ENCODE measurements around the gene FNDC3B.

Gene FNDC3B

GRCh38 chr3:172071780-172072330 lies 32.5 kb downstream of the FNDC3B start:
- in situ Hi-C loops (cut with HindIII; ENCODE audit: low sequenced_read_pairs): no loop called here

GRCh38 chr3:172072543-172072942 lies 33.2 kb downstream of the FNDC3B start:
- in situ Hi-C loops (cut with HindIII; ENCODE audit: low sequenced_read_pairs): no loop called here

- in situ Hi-C loops (cut with HindIII; ENCODE audit: low sequenced_read_pairs): no loop called here
Observed at GRCh38 chr3:172073262-172073915, 34.0 kb downstream of the FNDC3B start.

GRCh38 chr3:172074032-172074431 lies 34.7 kb downstream of the FNDC3B start:
- in situ Hi-C loops (cut with HindIII; ENCODE audit: low sequenced_read_pairs): no loop called here

GRCh38 chr3:172074586-172074985 lies 35.2 kb downstream of the FNDC3B start:
- in situ Hi-C loops (cut with HindIII; ENCODE audit: low sequenced_read_pairs): no loop called here

GRCh38 chr3:172076212-172076611 lies 36.8 kb downstream of the FNDC3B start:
- in situ Hi-C loops (cut with HindIII; ENCODE audit: low sequenced_read_pairs): no loop called here

GRCh38 chr3:172077197-172077757 lies 37.9 kb downstream of the FNDC3B start:
- in situ Hi-C loops (cut with HindIII; ENCODE audit: low sequenced_read_pairs): no loop called here

GRCh38 chr3:172078244-172078643 lies 38.9 kb downstream of the FNDC3B start:
- in situ Hi-C loops (cut with HindIII; ENCODE audit: low sequenced_read_pairs): no loop called here

- in situ Hi-C loops (cut with HindIII; ENCODE audit: low sequenced_read_pairs): no loop called here
Observed at GRCh38 chr3:172078721-172079120, 39.3 kb downstream of the FNDC3B start.

- in situ Hi-C loops (cut with HindIII; ENCODE audit: low sequenced_read_pairs): no loop called here
Observed at GRCh38 chr3:172079326-172079976, 40.1 kb downstream of the FNDC3B start.

GRCh38 chr3:172080503-172080902 lies 41.1 kb downstream of the FNDC3B start:
- in situ Hi-C loops (cut with HindIII; ENCODE audit: low sequenced_read_pairs): no loop called here

- in situ Hi-C loops (cut with HindIII; ENCODE audit: low sequenced_read_pairs): no loop called here
Observed at GRCh38 chr3:172082269-172082668, 42.9 kb downstream of the FNDC3B start.

- in situ Hi-C loops (cut with HindIII; ENCODE audit: low sequenced_read_pairs): no loop called here
Observed at GRCh38 chr3:172082820-172083513, 43.6 kb downstream of the FNDC3B start.

- in situ Hi-C loops (cut with HindIII; ENCODE audit: low sequenced_read_pairs): no loop called here
Observed at GRCh38 chr3:172083995-172084409, 44.6 kb downstream of the FNDC3B start.

GRCh38 chr3:172084871-172085556 lies 45.6 kb downstream of the FNDC3B start:
- in situ Hi-C loops (cut with HindIII; ENCODE audit: low sequenced_read_pairs): no loop called here

- in situ Hi-C loops (cut with HindIII; ENCODE audit: low sequenced_read_pairs): no loop called here
Observed at GRCh38 chr3:172085557-172085895, 46.1 kb downstream of the FNDC3B start.

- in situ Hi-C loops (cut with HindIII; ENCODE audit: low sequenced_read_pairs): no loop called here
Observed at GRCh38 chr3:172086071-172086470, 46.7 kb downstream of the FNDC3B start.

GRCh38 chr3:172087198-172087597 lies 47.8 kb downstream of the FNDC3B start:
- in situ Hi-C loops (cut with HindIII; ENCODE audit: low sequenced_read_pairs): no loop called here

- in situ Hi-C loops (cut with HindIII; ENCODE audit: low sequenced_read_pairs): no loop called here
Observed at GRCh38 chr3:172087602-172088580, 48.5 kb downstream of the FNDC3B start.

GRCh38 chr3:172089250-172089649 lies 49.9 kb downstream of the FNDC3B start:
- in situ Hi-C loops (cut with HindIII; ENCODE audit: low sequenced_read_pairs): no loop called here

All from endothelial cell of hepatic sinusoid (primary cell).